Measurements from ENCODE around the gene KRTAP10-5. TPM values are rescaled to one million over a fixed set of nuclear protein-coding genes. Genes with fewer than 3 reads are reported as not detected.

Gene KRTAP10-5
- total and polyA plus RNA-seq, 12 donors, result not detected

- no peaks in the 10 kb centered on the region for H3K36me3 ChIP-seq (replicated peaks in 1 of 2)
- H3K9me3 ChIP-seq (replicated peaks in 1 of 3), result no peaks in the 10 kb centered on the region
- WGBS, 4 donors, result 55 to 66% (median 60%) methylated on average over 3 of the region's 3 CpGs
- no peak overlapping the region for H3K4me3 ChIP-seq
- no peaks in the 10 kb centered on the region for H3K27me3 ChIP-seq
- intact Hi-C loops (cut with DNase I), result no loop called here
- H3K4me1 ChIP-seq (replicated peaks in 1 of 2), result no peaks in the 10 kb centered on the region
- no peak for DNase-seq
- H3K27ac ChIP-seq, result no peak overlapping the region
- no peak for TF ChIP-seq POLR2A (IDR thresholded peaks at IDR 0.05)
- TF ChIP-seq CTCF (IDR thresholded peaks at IDR 0.05), result no peak
Measured at GRCh38 chr21:44618909-44619308, 38.5 kb upstream of the KRTAP10-5 start.

DNA sequence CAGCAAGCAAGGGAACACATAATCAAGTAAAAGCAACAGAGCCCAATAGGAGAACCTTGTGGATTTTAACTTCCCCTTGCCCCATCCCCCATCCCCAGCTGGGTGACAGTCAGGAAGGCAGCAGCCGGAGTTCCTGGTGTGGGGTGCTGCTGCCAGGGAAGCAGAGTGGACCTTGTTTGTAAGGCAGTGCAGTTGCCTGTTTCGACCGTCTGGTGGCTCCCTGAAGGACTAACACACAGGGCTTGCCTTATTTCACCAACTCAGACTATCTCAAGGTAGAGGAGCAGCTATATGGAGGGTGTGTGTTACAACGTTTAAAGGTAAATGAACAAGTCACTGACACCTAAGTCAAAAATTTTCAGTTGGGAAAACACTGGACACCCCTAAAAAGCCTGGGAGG is 38.1 kb upstream of the KRTAP10-5 start:
- Histone ChIP-seq H3K4me3 (no peak overlapping the region), H3K27me3 (no peaks in the 10 kb centered on the region), H3K4me1 (replicated peaks in 1 of 2) (no peaks in the 10 kb centered on the region), H3K36me3 (replicated peaks in 1 of 2) (no peaks in the 10 kb centered on the region), H3K9me3 (replicated peaks in 1 of 3) (no peaks in the 10 kb centered on the region), H3K27ac (no peak overlapping the region)
- 13 to 29% (median 21%) methylated on average over 3 to 4 of the region's 4 CpGs for WGBS, 4 donors
- DNase-seq, result peak in 5 of 7 donors; percentile 24 to 40 (median 36)
- TF ChIP-seq POLR2A (IDR thresholded peaks at IDR 0.05) (no peak), CTCF (IDR thresholded peaks at IDR 0.05) (peak in 3 of 6 experiments; percentile 17 to 26 (median 19))
- intact Hi-C loops (cut with DNase I), result no loop called here

DNA sequence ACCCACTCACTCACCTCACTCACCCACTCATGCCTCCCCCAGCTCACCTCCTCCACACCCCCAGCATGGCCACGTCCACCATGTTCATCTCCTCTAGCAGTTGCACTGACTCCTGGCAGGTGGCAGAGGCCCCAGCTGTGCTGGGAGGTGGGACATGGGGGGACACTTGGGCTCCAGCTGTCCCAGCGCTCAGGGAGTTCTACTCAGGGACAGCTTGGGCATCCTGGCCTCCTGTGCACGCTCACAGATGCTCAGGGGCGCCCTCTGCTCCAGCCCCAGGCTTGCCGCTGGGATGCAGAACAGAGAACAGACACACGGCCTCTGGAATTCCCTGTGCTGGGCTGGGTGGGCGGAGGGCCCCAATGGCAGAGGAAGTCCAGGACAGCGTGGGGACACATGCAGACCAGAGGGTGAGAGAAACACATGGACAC is 36.7 kb upstream of the KRTAP10-5 start:
- Histone ChIP-seq H3K27ac (no peak overlapping the region), H3K27me3 (no peaks in the 10 kb centered on the region), H3K4me3 (no peak overlapping the region), H3K9me3 (replicated peaks in 1 of 3) (no peaks in the 10 kb centered on the region), H3K4me1 (replicated peaks in 1 of 2) (no peaks in the 10 kb centered on the region), H3K36me3 (replicated peaks in 1 of 2) (no peaks in the 10 kb centered on the region)
- 51 to 83% (median 56%) methylated on average over 4 to 8 of the region's 8 CpGs for WGBS, 4 donors
- intact Hi-C loops (cut with DNase I), result no loop called here
- DNase-seq, result no peak
- TF ChIP-seq CTCF (IDR thresholded peaks at IDR 0.05) (no peak), POLR2A (IDR thresholded peaks at IDR 0.05) (no peak)

DNA sequence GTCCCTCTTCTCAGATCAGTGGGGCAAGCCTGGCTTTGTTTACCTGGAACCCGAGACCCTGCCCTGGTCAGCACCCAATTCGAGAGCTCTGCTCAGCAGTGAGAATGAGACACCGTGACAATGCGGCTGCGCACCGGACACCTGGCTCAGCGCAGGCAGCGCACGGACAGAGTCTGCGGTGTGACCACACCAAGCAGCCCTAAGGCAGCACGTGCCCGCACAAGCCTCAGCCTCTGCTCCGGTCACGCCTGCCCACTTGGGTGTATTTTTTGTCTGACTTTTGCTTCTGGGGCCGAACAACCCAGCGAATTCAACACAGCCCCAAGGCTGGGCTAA is 36.2 kb upstream of the KRTAP10-5 start:
- 75 to 84% (median 82%) methylated on average over 8 to 16 of the region's 16 CpGs for WGBS, 4 donors
- H3K9me3 ChIP-seq (replicated peaks in 1 of 3), result no peaks in the 10 kb centered on the region
- DNase-seq, result no peak
- no peak for TF ChIP-seq CTCF (IDR thresholded peaks at IDR 0.05)
- TF ChIP-seq POLR2A (IDR thresholded peaks at IDR 0.05), result no peak
- no peaks in the 10 kb centered on the region for H3K36me3 ChIP-seq (replicated peaks in 1 of 2)
- H3K4me1 ChIP-seq (replicated peaks in 1 of 2), result no peaks in the 10 kb centered on the region
- no peak overlapping the region for H3K4me3 ChIP-seq
- H3K27me3 ChIP-seq, result no peaks in the 10 kb centered on the region
- H3K27ac ChIP-seq, result no peak overlapping the region
- intact Hi-C loops (cut with DNase I), result no loop called here

Measured in adrenal gland (tissue), 12 donors.